Esophagus squamous epithelium (tissue), 5 donors: ENCODE measurements around the gene FCRL5. TPM values are rescaled to one million over a fixed set of nuclear protein-coding genes. Genes with fewer than 3 reads are reported as not detected.

Source experiments
- DNase-seq: peaks from one replicate; lab custom pipeline; 2025; lab: John Stamatoyannopoulos, UW
- H3K27ac ChIP-seq, 4 donors: fragments of 200-600 bp; sonication (generic); one replicate each; pipeline ENCODE4 v1.5.1; 2016 to 2019; ENCODE audit warnings: mild to moderate bottlenecking in 1 of 4
- H3K27me3 ChIP-seq, 4 donors: fragments of 200-600 bp; sonication (generic); 1 replicate in 3 of 4; 2 replicates in 1 of 4; pipeline versions ENCODE4 v1.5.1 to v1.6.0; 2017 to 2021; ENCODE audit warnings: antibody characterized with exemption in 1 of 4
- H3K36me3 ChIP-seq, 3 donors: fragments of 200-600 bp; sonication (generic); one replicate each; pipeline ENCODE4 v1.5.1; 2016 to 2019
- H3K4me1 ChIP-seq, 3 donors: fragments of 200-600 bp; sonication (generic); one replicate each; pipeline ENCODE4 v1.5.1; 2017 to 2019
- H3K4me3 ChIP-seq, 4 donors: fragments of 200-600 bp; sonication (generic); 1 replicate in 3 of 4; 2 replicates in 1 of 4; pipeline ENCODE4 v1.5.1; 2016 to 2019; ENCODE audit warnings: mild to moderate bottlenecking in 2 of 4, moderate library complexity in 1 of 4
- H3K9me3 ChIP-seq, 3 donors: fragments of 200-600 bp; sonication (generic); one replicate each; pipeline ENCODE4 v1.5.1; 2016 to 2019
- CTCF ChIP-seq, 6 experiments: fragments of 450-650 bp in 4 of 6; fragments of 200-600 bp in 2 of 6; sonication (generic) in 2 of 6; IDR thresholded peaks; one replicate each; pipeline ENCODE4 v1.5.1; 2016 to 2019; ENCODE audit warnings: antibody characterized with exemption in 6 of 6, mild to moderate bottlenecking in 4 of 6, moderate library complexity in 4 of 6
- POLR2A ChIP-seq, 4 donors: fragments of 450-650 bp; IDR thresholded peaks; one replicate each; pipeline ENCODE4 v1.6.1; 2017; ENCODE audit warnings: antibody characterized with exemption in 4 of 4, mild to moderate bottlenecking in 4 of 4, moderate library complexity in 3 of 4
- WGBS, 2 donors: methylation state at CpG; one replicate each; pipeline ENCODE4 v1.1.5; 2018; 5-methylcytosine and 5-hydroxymethylcytosine counted together
- intact Hi-C: fragments of 100-400 bp; cut with DNase I; formaldehyde crosslinking; loops from one replicate; pipeline ENCODE4 v1.15.0; 2022
- total RNA-seq, 4 donors: library from RNA; depleted of rRNA; stranded (reverse); fragments of >200 nt; gene quantifications; one replicate each; pipeline ENCODE4 v1.1.0, GENCODE V29; 2016
- donor health status: DM: yes; HTN: yes; CAD: no.

FCRL5 gene
- total RNA-seq, 4 donors from 2014 or later: 0.08 to 1.6 (median 0.23) TPM

- WGBS, 2 donors: 18 to 33% methylated on average over 8 to 10 of the region's 13 CpGs
- TF ChIP-seq CTCF (IDR thresholded peaks at IDR 0.05) (peak; percentile 33 to 58 (median 45)), POLR2A (IDR thresholded peaks at IDR 0.05) (no peak)
- Histone ChIP-seq H3K4me3 (no peak overlapping the region), H3K4me1 (no peaks in the 10 kb centered on the region), H3K27ac (no peak overlapping the region), H3K36me3 (no peaks in the 10 kb centered on the region), H3K27me3 (no peaks in the 10 kb centered on the region), H3K9me3 (no peaks in the 10 kb centered on the region)
- DNase-seq: no peak
- intact Hi-C loops: no loop called here
Observed at GRCh38 chr1:157505481-157506272, 46.6 kb downstream of the FCRL5 start.

GRCh38 chr1:157504646-157505045, 47.7 kb downstream of the FCRL5 start:
- Histone ChIP-seq H3K4me1 (no peaks in the 10 kb centered on the region), H3K4me3 (no peak overlapping the region), H3K9me3 (no peaks in the 10 kb centered on the region), H3K27ac (no peak overlapping the region), H3K36me3 (no peaks in the 10 kb centered on the region), H3K27me3 (no peaks in the 10 kb centered on the region)
- intact Hi-C loops: no loop called here
- WGBS, 2 donors: 83 to 88% methylated on average over 5 to 6 of the region's 6 CpGs
- no peak for DNase-seq
- TF ChIP-seq CTCF (IDR thresholded peaks at IDR 0.05): no peak
- no peak for TF ChIP-seq POLR2A (IDR thresholded peaks at IDR 0.05)

- 84 to 87% methylated on average over 8 of the region's 8 CpGs for WGBS, 2 donors
Observed at GRCh38 chr1:157499521-157499920, 52.8 kb downstream of the FCRL5 start.

GRCh38 chr1:157498736-157499090, 53.6 kb downstream of the FCRL5 start:
- intact Hi-C loops: loop anchor here (10.0 kb wide), 1 partner anchor 304 kb away; no protein-coding TSS in a partner anchor
- H3K27me3 ChIP-seq: peaks cover 0 to 9% (median 0%) of the 10 kb centered on the region in 4 donors
- H3K4me1 ChIP-seq: no peaks in the 10 kb centered on the region
- no peak overlapping the region for H3K27ac ChIP-seq
- TF ChIP-seq POLR2A (IDR thresholded peaks at IDR 0.05) (no peak), CTCF (IDR thresholded peaks at IDR 0.05) (no peak)
- 79 to 88% methylated on average over 2 of the region's 2 CpGs for WGBS, 2 donors
- no peaks in the 10 kb centered on the region for H3K9me3 ChIP-seq
- DNase-seq: no peak
- H3K36me3 ChIP-seq: no peaks in the 10 kb centered on the region
- no peak overlapping the region for H3K4me3 ChIP-seq

More at GRCh38 chr1:157499521-157499920, 52.8 kb downstream of the FCRL5 start:
- intact Hi-C loops: loop anchor here (10.0 kb wide), 1 partner anchor 305 kb away; no protein-coding TSS in a partner anchor
- Histone ChIP-seq H3K9me3 (no peaks in the 10 kb centered on the region), H3K36me3 (no peaks in the 10 kb centered on the region), H3K4me1 (no peaks in the 10 kb centered on the region), H3K27ac (no peak overlapping the region), H3K4me3 (no peak overlapping the region), H3K27me3 (peaks cover 0 to 6% (median 0%) of the 10 kb centered on the region in 4 donors)
- DNase-seq: no peak
- TF ChIP-seq CTCF (IDR thresholded peaks at IDR 0.05): no peak
- no peak for TF ChIP-seq POLR2A (IDR thresholded peaks at IDR 0.05)

GRCh38 chr1:157497987-157498735, 54.2 kb downstream of the FCRL5 start:
- no peaks in the 10 kb centered on the region for H3K9me3 ChIP-seq
- TF ChIP-seq POLR2A (IDR thresholded peaks at IDR 0.05) (no peak), CTCF (IDR thresholded peaks at IDR 0.05) (no peak)
- no peaks in the 10 kb centered on the region for H3K4me1 ChIP-seq
- 47 to 53% methylated on average over 3 of the region's 3 CpGs for WGBS, 2 donors
- no peaks in the 10 kb centered on the region for H3K36me3 ChIP-seq
- no peak overlapping the region for H3K27ac ChIP-seq
- no peak for DNase-seq
- intact Hi-C loops: loop anchor here (10.0 kb wide), 1 partner anchor 303 kb away; no protein-coding TSS in a partner anchor
- H3K27me3 ChIP-seq: peaks cover 0 to 9% (median 0%) of the 10 kb centered on the region in 4 donors
- H3K4me3 ChIP-seq: no peak overlapping the region
